A549 (cell line): Measurements from ENCODE around the gene ARPC5L. TPM values are rescaled to one million over a fixed set of nuclear protein-coding genes. Genes with fewer than 3 reads are reported as not detected.

Source experiments
- ATAC-seq, 2 experiments: fragments of 200-7000 bp in 1 of 2; fragments of >200 bp in 1 of 2; cut with Nextera tagmentation in 1 of 2; cut with Tn5 transposase in 1 of 2; 3 replicates each; pipeline versions ENCODE4 v1.8.0 to v1.9.1; 2018 to 2020; ENCODE audit warnings: mild to moderate bottlenecking in 1 of 2, moderate library complexity in 1 of 2
- CTCF ChIA-PET: fragments of 300-600 bp; sonication (Branson Sonifier 250); formaldehyde crosslinking; extraction: SDS; loops from one replicate; lab custom pipeline; 2021; ENCODE audit warnings: antibody characterized with exemption, inconsistent platforms; lab: Yijun Ruan, JAX
- POLR2A ChIA-PET: fragments of 350-600 bp; formaldehyde crosslinking; extraction: SDS; loops from one replicate; lab custom pipeline; 2021; ENCODE audit warnings: antibody characterized with exemption, inconsistent platforms; lab: Yijun Ruan, JAX
- DNase-seq, 2 experiments: peaks; one replicate each; pipeline versions ENCODE4 v3.0.0 to v3.0.0-alpha.2; 2011 to 2016; ENCODE audit warnings: low read depth in 1 of 2, low spot score in 1 of 2
- FAIRE-seq: peaks from 2 replicates; lab custom pipeline; 2011; peaks lifted over from hg19 to GRCh38; lab: Jason Lieb, UNC
- H3K27ac ChIP-seq, 2 experiments: fragments of >200 bp; sonication (Bioruptor Twin); formaldehyde crosslinking; 3 replicates each; pipeline ENCODE4 v1.5.1; 2016 to 2017
- H3K4me1 ChIP-seq: fragments of >200 bp; sonication (Bioruptor Twin); formaldehyde crosslinking; 3 replicates; pipeline ENCODE4 v1.6.1; 2016
- H3K4me2 ChIP-seq: fragments of >200 bp; sonication (Bioruptor Twin); formaldehyde crosslinking; 3 replicates; pipeline ENCODE4 v1.6.1; 2016
- H3K4me3 ChIP-seq: fragments of >200 bp; sonication (Bioruptor Twin); formaldehyde crosslinking; 3 replicates; pipeline ENCODE4 v1.5.1; 2016
- H3K9me3 ChIP-seq: fragments of >200 bp; sonication (Bioruptor Twin); formaldehyde crosslinking; 3 replicates; pipeline ENCODE4 v1.6.1; 2016
- CBX8 ChIP-seq: fragments of 200-600 bp; sonication (generic); IDR thresholded peaks from 2 replicates; pipeline ENCODE4 v1.6.1; 2016
- CHD2 ChIP-seq: fragments of 150-350 bp; IDR thresholded peaks from 2 replicates; pipeline ENCODE4 v1.6.1; 2014; ENCODE audit warnings: low read length; ENCODE audit not compliant: partially characterized antibody
- CHD4 ChIP-seq: fragments of 200-600 bp; sonication (generic); IDR thresholded peaks from 2 replicates; pipeline ENCODE4 v1.6.1; 2016; ENCODE audit warnings: antibody characterized with exemption, mild to moderate bottlenecking, borderline replicate concordance
- CTCF ChIP-seq: fragments of >200 bp; sonication (Bioruptor Twin); formaldehyde crosslinking; IDR thresholded peaks from 3 replicates; pipeline ENCODE4 v1.5.1; 2016
- E2F6 ChIP-seq: IDR thresholded peaks from 2 replicates; pipeline ENCODE4 v1.6.1; 2012; ENCODE audit warnings: low read depth, borderline replicate concordance
- ESRRA ChIP-seq: fragments of 150-350 bp; IDR thresholded peaks from 2 replicates; pipeline ENCODE4 v1.6.1; 2014; ENCODE audit warnings: mild to moderate bottlenecking, low read length, borderline replicate concordance
- FOSB ChIP-seq: fragments of 250-450 bp; sonication (Bioruptor Pico); IDR thresholded peaks from 2 replicates; pipeline ENCODE4 v1.5.0; 2020; ENCODE audit warnings: mild to moderate bottlenecking, moderate library complexity
- FOXS1 ChIP-seq: fragments of 250-450 bp; sonication (Bioruptor Pico); IDR thresholded peaks from 2 replicates; pipeline ENCODE4 v1.5.0; 2020; ENCODE audit warnings: mild to moderate bottlenecking, moderate library complexity
- HDAC2 ChIP-seq: fragments of 200-600 bp; sonication (generic); IDR thresholded peaks from 2 replicates; pipeline ENCODE4 v1.6.1; 2016
- JUNB ChIP-seq: fragments of >200 bp; sonication (Bioruptor Twin); formaldehyde crosslinking; IDR thresholded peaks from 2 replicates; pipeline ENCODE4 v1.6.1; 2016
- MAX ChIP-seq: IDR thresholded peaks from 2 replicates; pipeline ENCODE4 v1.6.1; 2012
- MAZ ChIP-seq: fragments of 150-350 bp; IDR thresholded peaks from 2 replicates; pipeline ENCODE4 v1.6.1; 2014; ENCODE audit warnings: antibody characterized with exemption, low read depth, low read length, borderline replicate concordance
- NFE2L2 ChIP-seq: fragments of 150-350 bp; conservative IDR thresholded peaks from 2 replicates; pipeline ENCODE4 v1.6.1; 2014; ENCODE audit warnings: low read length
- NPAS2 ChIP-seq: fragments of 250-450 bp; sonication (Bioruptor Pico); IDR thresholded peaks from 2 replicates; pipeline ENCODE4 v1.8.0; 2022; ENCODE audit warnings: mild to moderate bottlenecking, moderate library complexity, borderline replicate concordance
- NR3C1 ChIP-seq: fragments of >200 bp; sonication (Bioruptor Twin); formaldehyde crosslinking; IDR thresholded peaks from 3 replicates; pipeline ENCODE4 v1.6.1; 2017
- PHF8 ChIP-seq: fragments of 200-600 bp; sonication (generic); IDR thresholded peaks from 2 replicates; pipeline ENCODE4 v1.6.1; 2016; ENCODE audit warnings: low read depth, mild to moderate bottlenecking, antibody characterized with exemption, moderate library complexity, borderline replicate concordance
- POLR2AphosphoS2 ChIP-seq: conservative IDR thresholded peaks from 2 replicates; pipeline ENCODE4 v1.6.1; 2012; ENCODE audit warnings: low read length, improper control_type of control experiment, inconsistent platforms
- RAD21 ChIP-seq, 2 experiments: fragments of >200 bp in 1 of 2; sonication (Bioruptor Twin) in 1 of 2; formaldehyde crosslinking in 1 of 2; IDR thresholded peaks in 1 of 2; conservative IDR thresholded peaks in 1 of 2; 2 replicates in 1 of 2; 3 replicates in 1 of 2; pipeline ENCODE4 v1.6.1; 2012 to 2018; ENCODE audit warnings: inconsistent platforms in 1 of 2
- REST ChIP-seq: fragments of 200-600 bp; sonication (generic); IDR thresholded peaks from 2 replicates; pipeline ENCODE4 v1.6.1; 2016; ENCODE audit warnings: antibody characterized with exemption, mild to moderate bottlenecking, moderate library complexity
- SMC3 ChIP-seq: fragments of >200 bp; sonication (Bioruptor Twin); formaldehyde crosslinking; IDR thresholded peaks from 3 replicates; pipeline ENCODE4 v1.6.1; 2018; ENCODE audit warnings: inconsistent platforms
- TFCP2L1 ChIP-seq: fragments of 250-450 bp; sonication (Bioruptor Pico); IDR thresholded peaks from 2 replicates; pipeline ENCODE4 v1.5.0; 2021; ENCODE audit warnings: mild to moderate bottlenecking
- TP53 ChIP-seq: fragments of 250-450 bp; sonication (Bioruptor Pico); IDR thresholded peaks from 2 replicates; pipeline ENCODE4 v1.5.0; 2021; ENCODE audit warnings: mild to moderate bottlenecking, moderate library complexity
- USF2 ChIP-seq: fragments of 450-650 bp; IDR thresholded peaks from 2 replicates; pipeline ENCODE4 v1.6.1; 2014; ENCODE audit warnings: antibody characterized with exemption
- ZC3H11A ChIP-seq: fragments of 450-650 bp; IDR thresholded peaks from 2 replicates; pipeline ENCODE4 v1.6.1; 2014; ENCODE audit warnings: antibody characterized with exemption, mild to moderate bottlenecking
- ZSCAN20 ChIP-seq: fragments of 250-450 bp; sonication (Bioruptor Pico); IDR thresholded peaks from 2 replicates; pipeline ENCODE4 v1.8.0; 2022; ENCODE audit warnings: mild to moderate bottlenecking, moderate library complexity
- WGBS: methylation state at CpG from one replicate; pipeline ENCODE4 v1.1.6; 2017; ENCODE audit errors: missing lambda C conversion rate; 5-methylcytosine and 5-hydroxymethylcytosine counted together
- polyA plus RNA-seq, 4 experiments: library from polyadenylated mRNA; depleted of rRNA in 3 of 4; stranded (reverse); fragments of >200 nt; fragmentation: RNase III in 1 of 4; extraction: RNeasy Plus Mini Kit Qiagen cat#74134 plus additional on column Dnase treatment in 1 of 4; gene quantifications; 2 replicates in 3 of 4; 3 replicates in 1 of 4; pipeline ENCODE4 v1.2.3, GENCODE V29; 2011 to 2017

Gene ARPC5L
- polyA plus RNA-seq, 2 of the 4 experiments (the other 2 are of a cell fraction) = 59.4 to 62.8 TPM

- no peak for TF ChIP-seq MAZ
- TF ChIP-seq JUNB = no peak
- TF ChIP-seq PHF8 = no peak
- no peak for TF ChIP-seq MAX
- TF ChIP-seq CTCF = no peak
- TF ChIP-seq CBX8 = no peak
- TF ChIP-seq FOXS1 = no peak
Measured at GRCh38 chr9:124870723-124871122, 8.8 kb downstream of the ARPC5L start (continued).

GRCh38 chr9:124871156-124871561 is 9.2 kb downstream of the ARPC5L start:
- POLR2A ChIA-PET = no interaction called here
- peaks cover 37% of the 10 kb centered on the region; the same call in 2 of the 3 replicates for H3K4me1 ChIP-seq
- TF ChIP-seq CHD2 (no peak), REST (no peak), NFE2L2 (no peak), TFCP2L1 (CRISPR knock-in tag) (no peak), CHD4 (no peak), NR3C1 (no peak), USF2 (no peak), ESRRA (no peak), NPAS2 (no peak), RAD21 (conservative IDR thresholded peaks at IDR 0.05 in 1 of 2, IDR thresholded peaks at IDR 0.05 in 1 of 2) (no peak), E2F6 (no peak), POLR2AphosphoS2 (no peak), SMC3 (no peak), ZC3H11A (no peak), CBX8 (no peak), ZSCAN20 (CRISPR knock-in tag) (no peak), HDAC2 (no peak), TP53 (CRISPR knock-in tag) (no peak), FOSB (CRISPR knock-in tag) (no peak), PHF8 (no peak)
- peak overlapping the region in 1 of 2 experiments; percentile 8; a peak in 1 of 6 replicates for H3K27ac ChIP-seq
- FAIRE-seq (no peak), DNase-seq (no peak), ATAC-seq (no peak)
- no peak overlapping the region; the same call in 2 of the 3 replicates for H3K4me3 ChIP-seq
- CTCF ChIA-PET = interaction anchor here (0.9 to 4.4 kb wide), 4 partner anchors 10 to 18 kb away, joined by 3 to 17 read pairs (median 6); partner anchors contain the start of genes ARPC5L, RPL35 and WDR38
- WGBS = 87% methylated on average over 11 of the region's 11 CpGs
- H3K4me2 ChIP-seq = peak overlapping the region; percentile 97
- no peaks in the 10 kb centered on the region for H3K9me3 ChIP-seq
